K562 (cell line): ENCODE data around the gene PDCD11. TPM values are rescaled to one million over a fixed set of nuclear protein-coding genes. Genes with fewer than 3 reads are reported as not detected.

Experiments
- ATAC-seq: fragments of 200-7000 bp; cut with Tn5 transposase; 3 replicates; pipeline ENCODE4 v1.9.1; 2020; ENCODE audit warnings: moderate library complexity
- BruUV-seq: library from RNA; stranded (reverse); fragments of 400-500 nt; replicated peaks from 2 replicates; lab custom pipeline; 2021; lab: Mats Ljungman, UMichigan
- CTCF ChIA-PET: fragments of 300-600 bp; formaldehyde crosslinking; extraction: SDS; loops from one replicate; lab custom pipeline; 2021; ENCODE audit warnings: low intra/inter-chr PET ratio; lab: Yijun Ruan, JAX
- POLR2A ChIA-PET: fragments of 300-600, 350-650 bp; sonication (Branson Sonifier 250); formaldehyde crosslinking; extraction: SDS; loops from one replicate; lab custom pipeline; 2021; ENCODE audit warnings: antibody characterized with exemption, inconsistent platforms; lab: Yijun Ruan, JAX
- DNase-seq, 4 experiments: peaks; one replicate each; pipeline versions ENCODE4 v3.0.0 to v3.0.0-alpha.2; 2011 to 2018; ENCODE audit warnings: low spot score in 3 of 4, mixed read lengths in 3 of 4; ENCODE audit errors: extremely low read depth in 1 of 4
- FAIRE-seq: peaks from 2 replicates; lab custom pipeline; 2011; peaks lifted over from hg19 to GRCh38; lab: Jason Lieb, UNC
- H2AFZ ChIP-seq: 2 replicates; pipeline ENCODE4 v1.6.0; 2011; ENCODE audit warnings: low read depth, low read length, control low read depth, inconsistent platforms
- H3K27ac ChIP-seq: fragments of 200-600 bp; 3 replicates; pipeline ENCODE4 v1.8.0; 2011; ENCODE audit warnings: low read depth, mild to moderate bottlenecking, control low read depth, inconsistent platforms, low read length, moderate library complexity, mixed read lengths; ENCODE audit errors: extremely low read depth
- H3K27me3 ChIP-seq, 2 experiments: fragments of 300-600 bp in 1 of 2; 2 replicates in 1 of 2; 3 replicates in 1 of 2; pipeline versions ENCODE4 v1.6.0 to v1.8.0; 2011; ENCODE audit warnings: inconsistent platforms in 2 of 2, low read length in 2 of 2, mild to moderate bottlenecking in 1 of 2, mixed read lengths in 1 of 2, moderate library complexity in 1 of 2; ENCODE audit not compliant: control insufficient read depth in 2 of 2, insufficient read depth in 2 of 2
- H3K36me3 ChIP-seq: fragments of 300-600 bp; 3 replicates; pipeline ENCODE4 v1.8.0; 2011; ENCODE audit warnings: mild to moderate bottlenecking, low read length, inconsistent platforms; ENCODE audit not compliant: control insufficient read depth, insufficient read depth
- H3K4me1 ChIP-seq, 2 experiments: fragments of 200-600 bp in 1 of 2; replicated peaks in 1 of 2; 2 replicates in 1 of 2; 3 replicates in 1 of 2; pipeline versions ENCODE4 v1.5.1 to v1.8.0; 2011; ENCODE audit warnings: inconsistent platforms in 2 of 2, low read length in 2 of 2, mild to moderate bottlenecking in 1 of 2, mixed read lengths in 1 of 2, moderate library complexity in 1 of 2; ENCODE audit not compliant: control insufficient read depth in 2 of 2, insufficient read depth in 2 of 2
- H3K4me2 ChIP-seq: 2 replicates; pipeline ENCODE4 v1.6.1; 2011; ENCODE audit warnings: low read length, control low read depth, inconsistent platforms, mixed read lengths; ENCODE audit not compliant: insufficient read depth
- H3K4me3 ChIP-seq: fragments of 200-600 bp; sonication (generic), shearing (Covaris generic); 2 replicates; pipeline ENCODE4 v1.5.1; 2016; ENCODE audit warnings: control low read depth, inconsistent platforms
- H3K79me2 ChIP-seq: fragments of 200-600 bp; 3 replicates; pipeline ENCODE4 v1.8.0; 2011; ENCODE audit warnings: low read length, inconsistent platforms; ENCODE audit not compliant: control insufficient read depth, insufficient read depth
- H3K9ac ChIP-seq, 2 experiments: 2 replicates each; pipeline versions ENCODE4 v1.6.0 to v1.6.1; 2011; ENCODE audit warnings: low read depth in 2 of 2, low read length in 2 of 2, control low read depth in 1 of 2, inconsistent platforms in 1 of 2, mild to moderate bottlenecking in 1 of 2, mixed read lengths in 1 of 2; ENCODE audit not compliant: insufficient read depth in 1 of 2
- H3K9me1 ChIP-seq: one replicate; pipeline ENCODE4 v1.6.0; 2011; ENCODE audit warnings: inconsistent platforms, mild to moderate bottlenecking, low read length, moderate library complexity; ENCODE audit not compliant: control insufficient read depth, insufficient read depth
- H3K9me3 ChIP-seq: replicated peaks from 2 replicates; pipeline ENCODE4 v1.5.1; 2011; ENCODE audit warnings: low read depth, low read length, inconsistent platforms; ENCODE audit not compliant: control insufficient read depth, insufficient read depth
- H4K20me1 ChIP-seq: replicated peaks from 2 replicates; pipeline ENCODE4 v1.6.1; 2011; ENCODE audit warnings: low read length, inconsistent platforms, mixed read lengths; ENCODE audit not compliant: control insufficient read depth, insufficient read depth
- BRF1 ChIP-seq: IDR thresholded peaks from 3 replicates; pipeline ENCODE4 v1.6.1; 2011; ENCODE audit warnings: borderline replicate concordance, mild to moderate bottlenecking; ENCODE audit not compliant: insufficient read length; ENCODE audit errors: extremely low read depth
- DEAF1 ChIP-seq: fragments of 450-650 bp; formaldehyde crosslinking; IDR thresholded peaks from 2 replicates; pipeline ENCODE4 v1.4.0; 2020; ENCODE audit warnings: mild to moderate bottlenecking, moderate library complexity
- FOXJ2 ChIP-seq: fragments of 200-800 bp; sonication (Bioruptor generic); IDR thresholded peaks from 2 replicates; pipeline ENCODE4 v1.6.1; 2016; ENCODE audit warnings: missing genetic modification characterization, missing compliant biosample characterization
- MBD2 ChIP-seq: sonication (generic); IDR thresholded peaks from 2 replicates; pipeline ENCODE4 v1.6.1; 2016; ENCODE audit warnings: low read depth, borderline replicate concordance
- MXI1 ChIP-seq: IDR thresholded peaks from 2 replicates; pipeline ENCODE4 v1.6.1; 2011; ENCODE audit warnings: low read depth, mild to moderate bottlenecking, improper control_type of control experiment, low read length
- NR1H2 ChIP-seq: sonication (generic); formaldehyde crosslinking; IDR thresholded peaks from 2 replicates; pipeline ENCODE4 v1.4.0; 2020; ENCODE audit warnings: mild to moderate bottlenecking, missing genetic modification reagents
- SNIP1 ChIP-seq: fragments of 450-650 bp; IDR thresholded peaks from 2 replicates; pipeline ENCODE4 v1.7.1; 2017; ENCODE audit warnings: low read depth, mild to moderate bottlenecking
- ZBTB12 ChIP-seq: fragments of 250-450 bp; sonication (Bioruptor Pico); IDR thresholded peaks from 2 replicates; pipeline ENCODE4 v1.4.0; 2020
- ZNF79 ChIP-seq: fragments of 250-450 bp; sonication (Bioruptor Pico); IDR thresholded peaks from 2 replicates; pipeline ENCODE4 v1.4.0; 2020; ENCODE audit warnings: low read depth, mild to moderate bottlenecking, moderate library complexity
- ZSCAN32 ChIP-seq: fragments of 450-650 bp; formaldehyde crosslinking; IDR thresholded peaks from 2 replicates; pipeline ENCODE4 v1.4.0; 2020; ENCODE audit warnings: mild to moderate bottlenecking, moderate library complexity
- WGBS: fragments of 100-300 bp; shearing (Covaris generic); methylation state at CpG from one replicate; pipeline ENCODE4 v1.1.6; 2016; ENCODE audit warnings: low coverage, mixed read lengths; ENCODE audit not compliant: insufficient coverage; ENCODE audit errors: missing lambda C conversion rate; 5-methylcytosine and 5-hydroxymethylcytosine counted together
- in situ Hi-C: fragments of 300-500 bp; cut with MboI; formaldehyde crosslinking; loops from 4 replicates; pipeline ENCODE4 v1.15.0; 2018; ENCODE audit warnings: inconsistent platforms, mixed read lengths
- intact Hi-C: fragments of 100-400 bp; cut with micrococcal nuclease; formaldehyde crosslinking; loops from 2 replicates; pipeline ENCODE4 v1.14.2; 2022
- polyA plus RNA-seq, 8 experiments: library from polyadenylated mRNA; depleted of rRNA in 4 of 8; stranded (reverse) in 5 of 8; unstranded in 3 of 8; fragments of >200 nt; fragmentation: Nextera tagmentation in 2 of 8; fragmentation: Illumina TruSeq in 1 of 8; extraction: Ambion mirVana in 2 of 8; extraction: Trizol in 1 of 8; gene quantifications; 2 replicates each; pipeline versions ENCODE4 v1.2.1 to v1.2.3, GENCODE V29; 2011 to 2014; ENCODE audit warnings: inconsistent platforms in 1 of 8, missing spikeins in 1 of 8
- total RNA-seq, 7 experiments: library from RNA; depleted of rRNA in 6 of 7; stranded (reverse); fragments of >200 nt in 6 of 7; fragmentation: Illumina TruSeq in 2 of 7; extraction: Trizol in 2 of 7; gene quantifications; 2 replicates each; pipeline versions ENCODE4 v1.2.1 to v1.2.3, GENCODE V29; 2011 to 2021; ENCODE audit warnings: low replicate concordance in 1 of 7
- TF ChIP-seq, protein P1 (sequence below): sonication (generic); formaldehyde crosslinking; IDR thresholded peaks from 2 replicates; pipeline ENCODE4 v1.5.0; 2020; ENCODE audit warnings: missing genetic modification reagents
- TF ChIP-seq, protein P2 (sequence below): sonication (generic); formaldehyde crosslinking; IDR thresholded peaks from 2 replicates; pipeline ENCODE4 v1.8.1; 2023; ENCODE audit warnings: mild to moderate bottlenecking, missing genetic modification reagents
- TF ChIP-seq, protein P3 (sequence below), 3 experiments: IDR thresholded peaks in 2 of 3; conservative IDR thresholded peaks in 1 of 3; 2 replicates each; pipeline ENCODE4 v1.5.1; 2011 to 2012; ENCODE audit warnings: low read length in 3 of 3, mild to moderate bottlenecking in 3 of 3, control low read depth in 2 of 3, improper control_type of control experiment in 1 of 3, inconsistent platforms in 1 of 3, low read depth in 1 of 3, mixed read lengths in 1 of 3, moderate library complexity in 1 of 3; ENCODE audit not compliant: insufficient read depth in 2 of 3

The PDCD11 gene
- total and polyA plus RNA-seq, 9 of the 15 experiments (the other 6 are each of a cell fraction or from before 2014, with no cell fraction given), result 14.8 to 73.8 (median 50.0) TPM

DNA sequence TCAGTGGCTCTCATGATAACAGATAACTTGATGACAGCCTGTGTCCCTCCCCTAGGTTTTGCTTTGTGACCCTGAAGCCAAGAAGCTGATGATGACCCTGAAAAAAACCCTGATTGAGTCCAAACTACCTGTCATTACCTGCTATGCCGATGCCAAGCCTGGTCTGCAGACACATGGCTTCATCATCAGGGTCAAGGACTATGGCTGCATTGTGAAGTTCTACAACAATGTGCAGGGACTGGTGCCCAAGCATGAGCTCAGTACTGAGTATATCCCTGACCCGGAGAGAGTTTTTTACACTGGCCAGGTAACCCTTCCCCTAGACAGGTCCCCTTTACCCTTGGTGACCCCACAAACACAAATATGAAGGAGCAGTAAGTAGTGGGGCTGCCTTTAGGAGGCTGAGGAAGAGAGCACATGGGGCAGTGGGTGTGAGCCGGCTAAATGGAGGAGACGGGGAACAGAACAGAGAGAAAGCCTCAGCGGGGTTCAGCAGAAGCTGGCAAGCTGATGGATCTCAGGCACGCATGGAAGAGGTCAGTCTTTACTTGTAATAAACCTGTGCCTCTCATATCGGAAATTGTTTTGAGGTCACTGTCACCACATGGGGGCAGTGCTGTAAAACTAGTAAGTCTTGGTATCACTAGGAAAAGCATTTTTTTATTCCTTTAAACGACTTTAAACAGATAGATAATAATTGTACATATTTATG, 20.2 kb downstream of the PDCD11 start:
- in situ Hi-C loops, result no loop called here
- ATAC-seq (peak; percentile 68), FAIRE-seq (peak; percentile 61), DNase-seq (peak in 3 of 4 experiments; percentile 20 to 59 (median 33))
- no TSS peak for BruUV-seq
- Histone ChIP-seq H3K27ac (no peak overlapping the region), H4K20me1 (no peaks in the 10 kb centered on the region), H2AFZ (no peak overlapping the region), H3K9me3 (no peaks in the 10 kb centered on the region), H3K9me1 (no peaks in the 10 kb centered on the region), H3K4me1 (no peaks in the 10 kb centered on the region), H3K9ac (no peak overlapping the region), H3K27me3 (no peaks in the 10 kb centered on the region), H3K79me2 (no peaks in the 10 kb centered on the region), H3K4me3 (no peak overlapping the region), H3K4me2 (no peak overlapping the region), H3K36me3 (peaks cover 93% of the 10 kb centered on the region)
- intact Hi-C loops, result loop anchor here (2.0 to 10.0 kb wide), 3 partner anchors 68 to 176 kb away; no protein-coding TSS in a partner anchor
- POLR2A ChIA-PET, result no interaction called here
- WGBS, result 58% methylated on average over 4 of the region's 8 CpGs
- CTCF ChIA-PET, result interaction anchor here (0.5 to 3.1 kb wide), 3 partner anchors 66 to 176 kb away, joined by 5 to 26 read pairs (median 11); no protein-coding TSS in a partner anchor
- TF ChIP-seq MXI1 (no peak), ZNF79 (CRISPR knock-in tag) (no peak), FOXJ2 (tag) (no peak), NR1H2 (CRISPR knock-in tag) (no peak), MBD2 (no peak), BRF1 (no peak), ZBTB12 (CRISPR knock-in tag) (no peak), DEAF1 (CRISPR knock-in tag) (0 out of 2 replicates have a peak, but pooled peaks have one; percentile 7), SNIP1 (no peak), ZSCAN32 (CRISPR knock-in tag) (no peak)
- TF ChIP-seq, protein P1, sequence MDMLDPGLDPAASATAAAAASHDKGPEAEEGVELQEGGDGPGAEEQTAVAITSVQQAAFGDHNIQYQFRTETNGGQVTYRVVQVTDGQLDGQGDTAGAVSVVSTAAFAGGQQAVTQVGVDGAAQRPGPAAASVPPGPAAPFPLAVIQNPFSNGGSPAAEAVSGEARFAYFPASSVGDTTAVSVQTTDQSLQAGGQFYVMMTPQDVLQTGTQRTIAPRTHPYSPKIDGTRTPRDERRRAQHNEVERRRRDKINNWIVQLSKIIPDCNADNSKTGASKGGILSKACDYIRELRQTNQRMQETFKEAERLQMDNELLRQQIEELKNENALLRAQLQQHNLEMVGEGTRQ (CRISPR knock-in tag), result no peak
- TF ChIP-seq, protein P2, sequence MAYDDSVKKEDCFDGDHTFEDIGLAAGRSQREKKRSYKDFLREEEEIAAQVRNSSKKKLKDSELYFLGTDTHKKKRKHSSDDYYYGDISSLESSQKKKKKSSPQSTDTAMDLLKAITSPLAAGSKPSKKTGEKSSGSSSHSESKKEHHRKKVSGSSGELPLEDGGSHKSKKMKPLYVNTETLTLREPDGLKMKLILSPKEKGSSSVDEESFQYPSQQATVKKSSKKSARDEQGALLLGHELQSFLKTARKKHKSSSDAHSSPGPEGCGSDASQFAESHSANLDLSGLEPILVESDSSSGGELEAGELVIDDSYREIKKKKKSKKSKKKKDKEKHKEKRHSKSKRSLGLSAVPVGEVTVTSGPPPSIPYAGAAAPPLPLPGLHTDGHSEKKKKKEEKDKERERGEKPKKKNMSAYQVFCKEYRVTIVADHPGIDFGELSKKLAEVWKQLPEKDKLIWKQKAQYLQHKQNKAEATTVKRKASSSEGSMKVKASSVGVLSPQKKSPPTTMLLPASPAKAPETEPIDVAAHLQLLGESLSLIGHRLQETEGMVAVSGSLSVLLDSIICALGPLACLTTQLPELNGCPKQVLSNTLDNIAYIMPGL (CRISPR knock-in tag), result no peak
- TF ChIP-seq, protein P3, sequence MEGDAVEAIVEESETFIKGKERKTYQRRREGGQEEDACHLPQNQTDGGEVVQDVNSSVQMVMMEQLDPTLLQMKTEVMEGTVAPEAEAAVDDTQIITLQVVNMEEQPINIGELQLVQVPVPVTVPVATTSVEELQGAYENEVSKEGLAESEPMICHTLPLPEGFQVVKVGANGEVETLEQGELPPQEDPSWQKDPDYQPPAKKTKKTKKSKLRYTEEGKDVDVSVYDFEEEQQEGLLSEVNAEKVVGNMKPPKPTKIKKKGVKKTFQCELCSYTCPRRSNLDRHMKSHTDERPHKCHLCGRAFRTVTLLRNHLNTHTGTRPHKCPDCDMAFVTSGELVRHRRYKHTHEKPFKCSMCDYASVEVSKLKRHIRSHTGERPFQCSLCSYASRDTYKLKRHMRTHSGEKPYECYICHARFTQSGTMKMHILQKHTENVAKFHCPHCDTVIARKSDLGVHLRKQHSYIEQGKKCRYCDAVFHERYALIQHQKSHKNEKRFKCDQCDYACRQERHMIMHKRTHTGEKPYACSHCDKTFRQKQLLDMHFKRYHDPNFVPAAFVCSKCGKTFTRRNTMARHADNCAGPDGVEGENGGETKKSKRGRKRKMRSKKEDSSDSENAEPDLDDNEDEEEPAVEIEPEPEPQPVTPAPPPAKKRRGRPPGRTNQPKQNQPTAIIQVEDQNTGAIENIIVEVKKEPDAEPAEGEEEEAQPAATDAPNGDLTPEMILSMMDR (IDR thresholded peaks at IDR 0.05 in 2 of 3, conservative IDR thresholded peaks at IDR 0.05 in 1 of 3; ENCODE audit: insufficient read depth in 2 of 3, low read depth in 1 of 3, low read length in 3 of 3), result peak in 2 of 3 experiments; percentile 44 to 63; a peak in 5 of 6 replicates
